Suppressor macrophage treated with lipopolysaccharide for 4 hours (primary cell): Measurements from ENCODE around the gene C1QA.
"Not testable (repeated sequence)": the region's sequence is repeated elsewhere in the genome, so short reads cannot be mapped to it uniquely, and the experiment has no call there.

Experiments used
- DNase-seq: peaks from one replicate; pipeline ENCODE4 v3.0.0-alpha.2; 2020

The C1QA gene

GRCh38 chr1:22643381-22643780, 7.0 kb downstream of the C1QA start, which contains the start of gene C1QC:
Gene C1QC (plus strand): TSS chr1:22643633. CDS start chr1:22644024, 391 bp downstream.
- peak; percentile 69 for DNase-seq

DNA sequence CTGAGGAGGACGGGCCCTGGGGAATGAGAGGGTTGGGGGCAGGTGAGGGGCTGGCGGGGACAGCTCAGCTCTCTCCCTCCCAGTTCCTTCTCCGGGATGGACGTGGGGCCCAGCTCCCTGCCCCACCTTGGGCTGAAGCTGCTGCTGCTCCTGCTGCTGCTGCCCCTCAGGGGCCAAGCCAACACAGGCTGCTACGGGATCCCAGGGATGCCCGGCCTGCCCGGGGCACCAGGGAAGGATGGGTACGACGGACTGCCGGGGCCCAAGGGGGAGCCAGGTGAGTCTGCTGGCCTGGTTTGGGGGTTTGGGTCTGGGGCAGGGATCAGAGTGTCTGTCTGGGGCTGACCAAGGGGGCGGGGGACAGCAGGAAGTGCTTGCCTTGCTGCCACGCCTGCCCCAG, 7.5 kb downstream of the C1QA start:
- no peak for DNase-seq

DNA sequence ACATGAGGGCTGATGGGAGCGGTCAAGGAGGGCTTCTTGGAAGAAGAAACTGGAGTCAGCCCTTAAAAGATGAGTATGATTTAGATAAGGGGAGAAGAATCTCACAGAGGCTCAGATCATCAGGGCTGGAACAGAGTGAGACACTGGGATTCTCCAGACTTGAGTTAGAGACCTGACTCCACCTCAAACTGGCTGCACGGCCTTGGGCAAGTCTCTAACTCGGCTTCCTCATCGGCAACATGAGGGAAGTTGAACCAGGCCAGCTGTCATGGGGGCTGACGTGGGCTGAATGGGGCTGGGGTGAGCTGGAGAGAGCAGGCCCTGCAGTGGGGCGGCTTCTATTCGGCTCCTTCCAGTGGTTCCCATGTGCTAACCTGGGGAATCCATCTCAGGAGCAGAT, 9.5 kb downstream of the C1QA start:
- DNase-seq = peak; percentile 85

- DNase-seq = peak; percentile 76
Observed at GRCh38 chr1:22646384-22646783, 10.0 kb downstream of the C1QA start.

DNA sequence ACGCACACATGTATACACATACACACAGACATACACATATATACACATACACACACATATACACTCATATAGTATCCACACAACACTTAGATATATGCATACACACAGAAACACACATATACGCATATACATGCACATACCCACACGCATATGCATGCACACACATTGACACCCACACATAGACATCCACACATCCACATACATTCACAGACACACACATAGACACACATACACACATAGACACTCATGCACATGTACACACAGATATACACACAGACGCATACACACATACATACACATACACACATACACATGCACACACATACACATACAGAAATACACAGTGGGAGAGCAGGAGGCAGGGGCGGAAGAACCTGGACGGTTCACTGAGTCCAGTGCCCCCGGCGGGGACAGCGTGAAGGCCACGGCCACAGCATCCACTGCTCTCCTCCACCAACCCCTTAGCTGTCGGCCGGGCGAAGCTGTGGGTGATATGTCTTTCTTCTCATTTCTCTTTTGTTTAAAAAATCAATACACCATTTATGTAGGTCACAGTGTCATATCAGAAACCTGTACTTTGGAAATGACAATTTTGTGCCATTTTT, 13.8 kb downstream of the C1QA start:
- DNase-seq = no peak

DNA sequence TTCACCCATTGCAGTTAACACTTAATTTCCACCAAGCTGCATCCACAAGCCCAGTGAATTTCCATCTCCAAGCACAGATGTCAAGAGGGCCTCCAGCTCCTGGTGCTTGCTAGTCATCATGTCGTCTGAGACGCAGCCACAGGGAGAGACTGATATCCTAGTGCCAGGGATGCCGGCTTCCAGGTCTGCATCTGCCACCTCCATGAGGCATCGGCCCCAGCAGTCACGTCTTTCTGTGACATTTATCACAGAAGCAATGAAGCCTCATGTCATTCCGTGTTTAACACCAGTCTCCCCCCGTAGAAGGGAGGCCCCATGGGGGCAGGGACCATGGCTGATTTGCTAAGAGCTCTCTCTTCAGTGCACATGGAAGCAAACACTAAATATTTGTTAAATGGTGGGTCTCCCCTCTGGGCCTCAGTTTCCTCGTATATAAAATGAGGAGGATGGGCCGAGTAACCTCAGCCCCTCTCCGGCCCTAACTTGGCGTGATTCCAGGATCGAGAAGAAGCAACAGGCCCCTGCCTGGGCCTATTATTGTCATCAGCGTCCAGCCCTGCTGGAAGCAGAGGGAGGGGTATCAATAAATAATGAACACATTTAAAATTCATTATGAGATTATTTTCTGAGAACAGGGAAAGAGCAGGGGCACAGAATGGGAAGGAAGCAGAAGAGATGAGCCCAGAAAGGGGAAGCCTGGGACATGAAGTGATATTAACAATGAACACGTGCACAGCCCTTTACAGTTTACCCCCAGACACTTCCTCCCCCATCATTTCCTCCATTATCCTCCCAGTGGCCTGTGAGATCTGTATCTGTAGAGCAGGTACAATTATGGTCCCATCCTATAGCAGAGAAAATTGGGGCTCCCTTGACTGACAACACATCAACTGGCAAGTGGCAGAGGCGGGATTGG, 15.8 kb downstream of the C1QA start:
- DNase-seq = peak; percentile 56

GRCh38 chr1:22652881-22653316, 16.5 kb downstream of the C1QA start, which contains the start of gene C1QB:
Gene C1QB (plus strand): TSS chr1:22653236. CDS start chr1:22659463, 6,227 bp downstream.
- DNase-seq = peak; percentile 65

DNA sequence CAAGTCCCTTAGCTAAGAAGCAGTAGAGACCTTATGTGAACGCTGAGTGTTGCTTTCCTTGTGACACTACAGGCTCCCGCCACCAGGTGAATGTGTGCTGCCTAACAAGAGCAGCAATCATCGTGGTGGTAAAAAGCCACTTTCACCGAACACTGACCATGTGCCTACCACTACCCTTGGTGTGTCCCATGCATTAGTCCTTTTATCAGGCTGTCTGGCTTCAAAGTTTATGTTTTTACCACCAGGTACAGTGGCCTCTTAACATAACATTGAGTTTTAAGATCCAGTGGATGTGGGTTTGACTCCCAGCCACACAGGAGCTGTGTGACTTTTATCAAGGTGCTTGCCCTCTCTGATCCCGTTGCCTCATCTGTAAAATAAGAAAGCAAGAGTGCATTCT, 18.3 kb downstream of the C1QA start:
- no peak for DNase-seq

- DNase-seq = no peak
Observed at GRCh38 chr1:22658385-22659163, 22.1 kb downstream of the C1QA start.

DNA sequence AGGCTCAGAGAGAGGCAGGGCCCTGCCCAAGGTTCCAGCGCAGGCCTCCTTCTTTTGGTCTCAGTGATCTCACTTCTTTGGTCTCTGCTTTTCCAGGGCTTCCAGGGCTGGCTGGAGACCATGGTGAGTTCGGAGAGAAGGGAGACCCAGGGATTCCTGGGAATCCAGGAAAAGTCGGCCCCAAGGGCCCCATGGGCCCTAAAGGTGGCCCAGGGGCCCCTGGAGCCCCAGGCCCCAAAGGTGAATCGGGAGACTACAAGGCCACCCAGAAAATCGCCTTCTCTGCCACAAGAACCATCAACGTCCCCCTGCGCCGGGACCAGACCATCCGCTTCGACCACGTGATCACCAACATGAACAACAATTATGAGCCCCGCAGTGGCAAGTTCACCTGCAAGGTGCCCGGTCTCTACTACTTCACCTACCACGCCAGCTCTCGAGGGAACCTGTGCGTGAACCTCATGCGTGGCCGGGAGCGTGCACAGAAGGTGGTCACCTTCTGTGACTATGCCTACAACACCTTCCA, 24.4 kb downstream of the C1QA start:
- DNase-seq = no peak

DNA sequence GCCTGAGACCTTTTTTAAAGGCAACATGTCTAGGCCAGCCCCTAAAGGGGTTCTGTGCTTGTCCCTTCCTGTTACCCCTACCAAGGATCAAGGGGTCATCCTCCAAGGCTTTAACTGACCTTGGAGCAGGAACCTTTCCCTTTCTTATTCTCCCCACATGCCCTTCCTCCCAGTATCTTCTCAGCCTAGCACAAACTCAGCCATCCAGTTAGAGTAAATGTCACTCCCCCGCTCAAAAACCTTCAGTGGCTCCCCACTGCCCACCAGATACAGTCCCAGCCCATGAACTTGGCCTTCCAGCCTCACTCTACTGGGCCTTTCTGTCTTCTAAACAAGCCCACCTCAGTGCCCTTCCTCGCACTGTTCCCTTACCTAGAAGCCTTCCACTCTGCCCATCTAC, 25.5 kb downstream of the C1QA start:
- DNase-seq = no peak

DNA sequence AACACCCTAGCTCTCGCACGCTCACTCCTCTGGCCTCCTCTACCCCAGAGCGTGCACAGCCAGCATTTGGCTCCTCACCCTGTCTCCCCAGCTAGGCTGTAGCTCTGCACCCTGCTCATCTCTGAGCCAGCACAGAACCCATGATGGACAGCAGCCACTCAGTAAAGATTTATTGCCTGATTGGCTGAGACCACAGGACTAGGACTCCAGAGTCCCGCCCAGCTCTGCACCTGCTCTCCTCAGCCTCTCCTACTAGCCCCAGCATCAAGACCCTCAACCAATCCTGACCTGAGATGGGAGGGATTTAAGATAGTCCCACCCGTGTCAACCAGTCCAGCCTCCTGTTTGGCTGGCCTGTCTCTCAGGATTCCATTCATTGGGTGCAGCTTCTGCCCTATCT, 25.9 kb downstream of the C1QA start:
- no peak for DNase-seq

DNA sequence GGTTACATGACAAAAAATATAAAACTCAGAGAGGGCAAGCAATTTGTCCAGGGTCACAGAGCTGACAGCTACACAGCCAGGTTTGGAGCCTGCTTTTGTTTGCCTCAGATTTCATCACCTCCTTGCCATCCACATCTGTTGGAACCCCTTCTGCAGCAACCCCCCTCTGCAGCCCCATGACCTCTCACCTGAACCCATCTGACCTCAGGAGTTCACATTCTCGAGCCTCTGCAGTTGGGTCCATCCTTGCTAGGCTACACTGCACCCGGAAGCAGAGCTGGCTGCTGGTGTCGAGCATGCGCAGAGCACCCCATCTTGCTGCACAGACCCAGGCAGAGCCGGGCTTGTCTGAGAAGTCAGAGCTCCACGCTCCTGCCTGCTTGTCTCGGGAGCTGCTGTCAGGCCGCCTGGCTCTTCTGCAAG, 26.6 kb downstream of the C1QA start:
- no peak for DNase-seq

DNA sequence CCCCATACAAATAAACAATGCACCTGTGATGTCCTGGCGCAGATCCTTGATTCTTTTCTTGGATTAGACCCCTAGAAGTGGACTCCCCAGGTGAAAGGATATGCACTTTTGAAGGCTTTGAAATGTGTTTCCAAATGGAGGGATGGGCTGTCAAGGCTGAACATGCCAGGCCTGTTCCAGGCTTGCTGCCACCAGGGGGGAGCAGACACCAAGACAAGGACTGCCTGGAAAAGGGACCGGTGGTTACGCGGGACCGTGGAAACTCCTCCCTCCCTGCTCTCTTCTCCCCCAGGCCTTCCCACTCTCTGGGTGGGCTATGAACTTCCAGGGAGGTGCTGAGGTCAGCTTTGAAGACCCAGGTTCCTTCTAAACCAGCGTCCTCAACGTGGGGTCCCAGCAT, 29.3 kb downstream of the C1QA start:
- no peak for DNase-seq

DNA sequence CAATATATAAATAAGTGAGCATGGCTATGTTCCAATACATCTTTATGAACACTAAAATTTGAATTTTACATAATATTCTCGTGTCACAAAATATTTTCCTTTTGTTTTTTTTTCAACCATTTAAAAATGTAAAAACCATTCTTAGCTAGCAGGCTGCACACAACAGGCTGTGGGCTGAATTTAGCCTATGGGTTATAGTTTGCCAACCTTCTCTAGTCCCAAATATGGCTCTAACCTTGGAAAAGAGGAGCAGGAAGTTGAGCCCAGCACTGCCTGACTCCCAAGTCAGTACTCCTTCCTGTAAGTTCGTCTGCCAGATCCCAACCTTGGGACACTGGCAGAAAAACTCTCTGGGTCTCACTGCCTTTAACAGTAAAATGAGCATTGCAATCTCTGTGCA, 30.0 kb downstream of the C1QA start:
- no peak for DNase-seq

- not testable (repeated sequence) for DNase-seq
Observed at GRCh38 chr1:22668840-22669239, 32.4 kb downstream of the C1QA start.

DNA sequence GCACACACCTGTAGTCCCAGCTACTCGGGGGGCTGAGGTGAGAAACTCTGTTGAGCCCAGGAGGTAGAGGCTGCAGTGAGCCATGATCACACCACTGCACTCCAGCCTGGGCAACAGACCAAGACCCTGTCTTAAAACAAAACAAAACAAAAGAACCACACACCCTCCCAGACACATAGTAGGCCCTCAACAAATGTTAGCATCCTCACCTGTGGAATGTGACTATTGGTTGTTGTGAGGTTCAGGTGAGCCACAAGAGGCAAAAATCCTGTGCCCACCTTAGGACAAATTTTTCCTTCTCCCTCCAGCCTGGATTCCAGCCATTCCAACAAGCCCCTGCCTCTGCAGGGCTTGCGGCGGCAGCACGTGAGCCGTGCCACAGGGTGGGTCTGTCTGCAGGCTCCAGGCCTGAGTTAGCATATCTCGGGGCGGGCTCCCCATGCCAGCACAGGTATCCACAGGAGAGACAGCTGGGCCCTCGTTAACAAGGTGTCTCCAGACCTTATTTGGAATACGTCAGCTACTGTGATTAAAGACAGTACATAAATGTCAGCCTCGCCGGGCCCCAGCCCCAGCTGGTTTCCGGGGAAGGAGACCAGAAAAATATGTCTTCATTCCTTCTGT, 34.0 kb downstream of the C1QA start:
- DNase-seq = no peak

- DNase-seq = no peak
Observed at GRCh38 chr1:22671999-22672398, 35.6 kb downstream of the C1QA start.

GRCh38 chr1:22673486-22674409, 37.3 kb downstream of the C1QA start:
- DNase-seq = peak; percentile 70

- DNase-seq = no peak
Observed at GRCh38 chr1:22674410-22674749, 38.0 kb downstream of the C1QA start.

GRCh38 chr1:22676151-22676550, 39.7 kb downstream of the C1QA start:
- DNase-seq = not testable (repeated sequence)
